Tibial nerve (tissue), 4 donors: ENCODE data around the gene RHOXF2B. TPM values are rescaled to one million over a fixed set of nuclear protein-coding genes. Genes with fewer than 3 reads are reported as not detected.
"Not testable (repeated sequence)": the region's sequence is repeated elsewhere in the genome, so short reads cannot be mapped to it uniquely, and the experiment has no call there.

ENCODE experiments used
- DNase-seq, 2 donors: peaks; one replicate each; pipeline ENCODE4 v3.0.0-alpha.2; 2019; ENCODE audit warnings: low spot score in 2 of 2
- H3K27ac ChIP-seq, 4 donors: fragments of 200-600 bp; sonication (generic) in 3 of 4; one replicate each; pipeline ENCODE4 v1.5.1; 2017 to 2019; ENCODE audit warnings: mild to moderate bottlenecking in 1 of 4
- H3K27me3 ChIP-seq, 2 donors: fragments of 200-600 bp; sonication (generic) in 1 of 2; one replicate each; pipeline versions ENCODE4 v1.5.1 to v1.6.0; 2017 to 2019
- H3K36me3 ChIP-seq, 3 donors: fragments of 200-600 bp; sonication (generic); one replicate each; pipeline ENCODE4 v1.5.1; 2018 to 2019
- H3K4me1 ChIP-seq, 4 donors: fragments of 200-600 bp; sonication (generic) in 3 of 4; one replicate each; pipeline ENCODE4 v1.5.1; 2017 to 2019
- H3K4me3 ChIP-seq, 4 donors: fragments of 200-600 bp; sonication (generic) in 3 of 4; one replicate each; pipeline ENCODE4 v1.5.1; 2017 to 2019; ENCODE audit warnings: mild to moderate bottlenecking in 1 of 4, moderate library complexity in 1 of 4
- H3K9me3 ChIP-seq, 4 donors: fragments of 200-600 bp; sonication (generic) in 3 of 4; one replicate each; pipeline ENCODE4 v1.5.1; 2017 to 2019
- CTCF ChIP-seq, 5 experiments: fragments of 200-600 bp in 3 of 5; fragments of 450-650 bp in 2 of 5; sonication (generic) in 3 of 5; IDR thresholded peaks; one replicate each; pipeline ENCODE4 v1.5.1; 2016 to 2019; ENCODE audit warnings: antibody characterized with exemption in 5 of 5, mild to moderate bottlenecking in 3 of 5, moderate library complexity in 2 of 5
- EP300 ChIP-seq, 2 donors: sonication (generic); formaldehyde crosslinking; IDR thresholded peaks; one replicate each; pipeline ENCODE4 v1.6.1; 2017; ENCODE audit warnings: antibody characterized with exemption in 2 of 2, mild to moderate bottlenecking in 1 of 2
- POLR2A ChIP-seq, 2 donors: fragments of 450-650 bp; IDR thresholded peaks; one replicate each; pipeline ENCODE4 v1.6.1; 2017; ENCODE audit warnings: antibody characterized with exemption in 2 of 2, mild to moderate bottlenecking in 2 of 2, moderate library complexity in 2 of 2
- WGBS, 2 donors: methylation state at CpG; one replicate each; pipeline ENCODE4 v1.1.5; 2018; 5-methylcytosine and 5-hydroxymethylcytosine counted together
- total RNA-seq, 4 donors: library from RNA; depleted of rRNA; stranded (reverse); fragments of >200 nt; gene quantifications; one replicate each; pipeline ENCODE4 v1.1.0, GENCODE V29; 2016

The RHOXF2B gene
- total RNA-seq: not detected

DNA sequence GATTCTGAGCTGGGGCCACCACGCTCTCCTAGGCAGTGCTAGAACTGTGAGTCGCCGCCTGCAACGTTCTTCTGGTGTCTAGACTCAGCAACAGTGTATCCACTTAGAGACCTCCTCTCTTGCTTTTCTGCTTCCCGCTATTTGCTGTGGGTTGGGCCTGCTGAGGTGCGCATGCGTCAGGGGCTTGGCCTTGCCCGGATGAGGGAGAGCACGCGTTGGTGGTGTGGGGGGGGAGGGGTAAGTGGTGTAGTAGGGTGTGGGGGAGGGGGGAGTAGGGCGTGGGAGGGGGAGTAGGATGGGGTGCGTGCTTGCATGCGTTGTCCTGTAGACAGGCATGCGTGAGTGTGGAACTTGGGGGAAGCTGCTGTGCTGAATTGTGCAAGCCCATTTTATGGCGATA is at the start of gene RHOXF2B:
Gene RHOXF2B (minus strand): TSS at position 101 of the 400 bp plus-strand sequence. CDS start 138 bp downstream, outside the sequence.
- no CpG with 5 or more reads among the region's 15 CpGs for WGBS, 2 donors
- H3K36me3 ChIP-seq, DNase-seq, H3K4me1 ChIP-seq, H3K9me3 ChIP-seq, H3K27ac ChIP-seq, H3K27me3 ChIP-seq, H3K4me3 ChIP-seq: not testable (repeated sequence)

GRCh38 chrX:120125444-120125843 is 48.0 kb upstream of the RHOXF2B start:
- WGBS, 2 donors: 62 to 70% methylated on average over 3 of the region's 3 CpGs
- Histone ChIP-seq H3K4me3 (no peak overlapping the region), H3K27me3 (no peaks in the 10 kb centered on the region), H3K27ac (no peak overlapping the region), H3K4me1 (no peaks in the 10 kb centered on the region), H3K9me3 (no peaks in the 10 kb centered on the region), H3K36me3 (no peaks in the 10 kb centered on the region)
- TF ChIP-seq EP300 (IDR thresholded peaks at IDR 0.05) (no peak), CTCF (IDR thresholded peaks at IDR 0.05) (no peak), POLR2A (IDR thresholded peaks at IDR 0.05) (no peak)
- no peak for DNase-seq

GRCh38 chrX:120120223-120120622 is 42.7 kb upstream of the RHOXF2B start:
- WGBS, 2 donors: 64 to 83% methylated on average over 5 to 12 of the region's 12 CpGs
- TF ChIP-seq POLR2A (IDR thresholded peaks at IDR 0.05) (no peak), EP300 (IDR thresholded peaks at IDR 0.05) (no peak), CTCF (IDR thresholded peaks at IDR 0.05) (no peak)
- Histone ChIP-seq H3K36me3 (no peaks in the 10 kb centered on the region), H3K27ac (no peak overlapping the region), H3K9me3 (no peaks in the 10 kb centered on the region), H3K4me1 (no peaks in the 10 kb centered on the region), H3K27me3 (no peaks in the 10 kb centered on the region), H3K4me3 (no peak overlapping the region)
- DNase-seq: no peak

DNA sequence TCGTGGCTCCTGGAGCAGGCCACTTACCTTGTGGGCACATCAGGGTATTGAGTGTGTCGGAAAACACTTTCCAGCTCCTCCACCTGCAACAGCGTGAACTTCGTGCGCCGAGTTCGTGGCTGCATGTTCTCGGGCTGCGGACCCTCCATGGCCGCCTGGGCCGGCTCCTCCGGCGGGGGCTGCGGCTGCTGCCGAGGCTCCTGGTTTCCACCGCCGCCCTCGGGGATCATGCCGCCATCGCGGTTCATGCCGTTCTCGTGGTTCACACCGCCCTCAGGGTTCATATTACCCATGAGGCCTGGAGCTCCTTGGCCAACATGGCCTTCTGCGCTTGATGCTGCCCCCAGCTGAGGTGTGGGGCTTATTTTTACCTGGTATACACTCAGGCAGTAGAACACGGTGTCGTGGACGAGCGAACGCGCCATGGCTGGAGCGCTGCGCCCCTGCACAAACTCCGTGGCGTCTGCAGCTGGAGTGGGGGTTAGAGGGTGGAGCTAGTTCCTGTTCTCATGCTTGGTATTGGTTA is 38.0 kb upstream of the RHOXF2B start, which contains the start of gene RHOXF1:
Gene RHOXF1 (minus strand): TSS at position 476 of the 526 bp plus-strand sequence. CDS start 51 bp downstream, at position 425.
- WGBS, 2 donors: 89 to 97% methylated on average over 35 of the region's 35 CpGs
- no peak within 1 kb of the TSS for H3K4me3 ChIP-seq
- H3K27ac ChIP-seq: no peak within 1 kb of the TSS
- H3K27me3 ChIP-seq: peaks cover 0 to 6% of the 10 kb centered on the region in 2 donors
- no peaks in the 10 kb centered on the region for H3K36me3 ChIP-seq
- no peaks in the 10 kb centered on the region for H3K9me3 ChIP-seq
- H3K4me1 ChIP-seq: no peaks in the 10 kb centered on the region
- DNase-seq: no peak
- no peak for TF ChIP-seq EP300 (IDR thresholded peaks at IDR 0.05)

DNA sequence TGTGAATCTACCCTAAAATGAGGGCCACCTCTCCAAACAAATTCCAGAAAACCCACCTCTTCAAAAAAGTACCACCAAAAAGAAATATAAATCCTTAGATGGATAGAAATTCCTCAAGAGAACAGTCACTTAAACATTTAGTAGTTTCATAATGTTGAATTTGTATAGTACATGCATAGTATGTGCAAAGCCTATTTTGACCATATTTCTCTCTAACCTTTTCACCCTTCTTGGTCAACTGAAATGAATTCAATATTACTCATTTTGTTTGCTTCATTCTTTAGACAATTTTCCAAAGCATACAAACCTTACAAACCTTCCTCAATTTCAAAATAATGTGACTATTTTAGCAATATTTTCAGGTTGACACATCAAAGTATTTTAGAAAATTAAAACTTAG is 34.1 kb upstream of the RHOXF2B start:
- H3K36me3 ChIP-seq: no peaks in the 10 kb centered on the region
- TF ChIP-seq EP300 (IDR thresholded peaks at IDR 0.05) (no peak), POLR2A (IDR thresholded peaks at IDR 0.05) (no peak), CTCF (IDR thresholded peaks at IDR 0.05) (no peak)
- no peaks in the 10 kb centered on the region for H3K9me3 ChIP-seq
- H3K27me3 ChIP-seq: peaks cover 0 to 6% of the 10 kb centered on the region in 2 donors
- no peaks in the 10 kb centered on the region for H3K4me1 ChIP-seq
- H3K4me3 ChIP-seq: no peak overlapping the region
- DNase-seq: no peak
- H3K27ac ChIP-seq: no peak overlapping the region

DNA sequence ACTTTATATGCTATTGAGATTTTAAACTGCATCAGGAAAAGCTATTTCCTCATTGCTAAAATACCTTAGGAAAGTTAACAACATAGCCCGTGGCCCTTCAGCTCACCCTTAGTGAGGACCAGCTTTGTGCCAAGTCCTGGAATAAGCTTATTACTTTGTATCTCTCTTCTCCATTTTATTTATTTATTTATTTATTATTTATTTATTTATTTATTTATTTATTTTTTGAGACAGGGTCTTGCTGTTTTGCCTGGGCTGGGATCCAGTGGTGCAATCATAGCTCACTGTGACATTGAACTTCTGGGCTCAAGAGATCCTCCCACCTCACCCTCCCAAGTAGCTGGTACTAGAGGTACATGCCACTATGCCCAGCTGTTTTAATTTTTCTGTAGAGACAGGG is 31.9 kb upstream of the RHOXF2B start:
- Histone ChIP-seq H3K9me3 (no peaks in the 10 kb centered on the region), H3K4me3 (no peak overlapping the region), H3K27ac (no peak overlapping the region), H3K36me3 (no peaks in the 10 kb centered on the region), H3K27me3 (peaks cover 0 to 6% of the 10 kb centered on the region in 2 donors), H3K4me1 (no peaks in the 10 kb centered on the region)
- TF ChIP-seq EP300 (IDR thresholded peaks at IDR 0.05) (no peak), CTCF (IDR thresholded peaks at IDR 0.05) (no peak), POLR2A (IDR thresholded peaks at IDR 0.05) (no peak)
- 83 to 91% methylated on average over 1 of the region's 1 CpG for WGBS, 2 donors
- no peak for DNase-seq

DNA sequence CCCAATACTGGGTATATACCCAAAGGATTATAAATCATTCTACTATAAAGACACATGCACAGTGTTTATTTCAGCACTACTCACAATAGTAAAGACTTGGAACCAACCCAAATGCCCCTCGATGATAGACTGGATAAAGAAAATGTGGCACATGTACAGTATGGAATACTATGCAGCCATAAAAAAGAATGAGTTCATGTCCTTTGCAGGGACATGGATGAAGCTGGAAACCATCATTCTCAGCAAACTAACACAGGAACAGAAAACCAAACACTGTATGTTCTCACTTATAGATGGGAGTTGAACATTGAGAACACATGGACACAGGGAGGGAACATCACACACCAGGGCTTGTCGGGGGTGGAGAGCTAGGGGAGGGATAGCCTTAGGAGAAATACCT is 27.2 kb upstream of the RHOXF2B start:
- not testable (repeated sequence) for H3K27me3 ChIP-seq, H3K36me3 ChIP-seq, H3K4me1 ChIP-seq, H3K27ac ChIP-seq, H3K4me3 ChIP-seq, DNase-seq, H3K9me3 ChIP-seq
- WGBS, 2 donors: 85 to 96% methylated on average over 2 of the region's 2 CpGs

- not testable (repeated sequence) for H3K36me3 ChIP-seq, H3K4me3 ChIP-seq, H3K9me3 ChIP-seq, H3K4me1 ChIP-seq, DNase-seq, H3K27me3 ChIP-seq, H3K27ac ChIP-seq
- WGBS, 2 donors: 67 to 75% methylated on average over 2 of the region's 2 CpGs
Measured at GRCh38 chrX:120101057-120101456, 23.6 kb upstream of the RHOXF2B start.
